Measurements from ENCODE around the gene CACNA1C.

DNA sequence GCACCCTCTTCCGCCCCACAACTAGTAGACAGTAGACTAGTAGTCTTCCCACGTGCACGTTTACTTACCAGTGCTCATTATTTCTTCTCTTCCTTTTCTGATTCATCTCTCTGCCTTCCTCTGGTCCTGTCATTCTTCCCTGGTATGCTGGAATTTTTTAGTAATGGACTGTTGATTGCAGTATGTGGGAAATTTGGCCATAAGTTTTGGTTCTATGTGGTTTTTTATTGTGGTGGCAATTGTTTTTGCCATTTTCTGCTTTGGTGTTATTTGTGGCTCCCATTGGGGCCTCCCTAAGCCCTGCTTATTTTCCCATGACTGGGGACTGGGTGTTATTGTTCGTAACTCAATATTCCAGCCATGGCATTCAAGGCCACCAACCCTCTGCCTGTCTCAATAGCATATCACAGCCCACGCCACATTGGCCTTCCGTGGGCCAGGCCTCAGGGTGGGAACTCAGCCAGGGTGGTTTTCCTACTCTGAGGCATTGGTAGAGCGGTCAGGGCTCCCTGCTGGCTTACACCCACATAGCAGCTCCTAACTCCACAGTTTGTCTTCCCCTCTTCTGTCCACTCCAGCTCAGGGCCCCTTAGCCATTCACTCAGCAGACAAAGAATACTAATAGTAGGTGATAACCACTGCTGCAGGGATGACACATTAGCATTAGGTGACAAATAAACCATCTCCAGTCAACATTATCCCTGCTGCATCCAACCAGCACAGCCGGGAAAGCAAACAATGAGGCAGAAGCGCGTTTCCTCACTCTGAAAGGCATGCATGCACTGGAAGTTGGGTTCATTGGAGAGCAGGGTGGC is 321.5 kb downstream of the CACNA1C start:
- TF ChIP-seq, protein P1, sequence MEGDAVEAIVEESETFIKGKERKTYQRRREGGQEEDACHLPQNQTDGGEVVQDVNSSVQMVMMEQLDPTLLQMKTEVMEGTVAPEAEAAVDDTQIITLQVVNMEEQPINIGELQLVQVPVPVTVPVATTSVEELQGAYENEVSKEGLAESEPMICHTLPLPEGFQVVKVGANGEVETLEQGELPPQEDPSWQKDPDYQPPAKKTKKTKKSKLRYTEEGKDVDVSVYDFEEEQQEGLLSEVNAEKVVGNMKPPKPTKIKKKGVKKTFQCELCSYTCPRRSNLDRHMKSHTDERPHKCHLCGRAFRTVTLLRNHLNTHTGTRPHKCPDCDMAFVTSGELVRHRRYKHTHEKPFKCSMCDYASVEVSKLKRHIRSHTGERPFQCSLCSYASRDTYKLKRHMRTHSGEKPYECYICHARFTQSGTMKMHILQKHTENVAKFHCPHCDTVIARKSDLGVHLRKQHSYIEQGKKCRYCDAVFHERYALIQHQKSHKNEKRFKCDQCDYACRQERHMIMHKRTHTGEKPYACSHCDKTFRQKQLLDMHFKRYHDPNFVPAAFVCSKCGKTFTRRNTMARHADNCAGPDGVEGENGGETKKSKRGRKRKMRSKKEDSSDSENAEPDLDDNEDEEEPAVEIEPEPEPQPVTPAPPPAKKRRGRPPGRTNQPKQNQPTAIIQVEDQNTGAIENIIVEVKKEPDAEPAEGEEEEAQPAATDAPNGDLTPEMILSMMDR (conservative IDR thresholded peaks at IDR 0.05; ENCODE audit: low read length) = no peak
- no peak for TF ChIP-seq EZH2phosphoT487 (IDR thresholded peaks at IDR 0.05; ENCODE audit: borderline replicate concordance, low read depth, low read length)
